A673 (cell line): ENCODE measurements around the gene LRRC4C. TPM values are rescaled to one million over a fixed set of nuclear protein-coding genes. Genes with fewer than 3 reads are reported as not detected.

Experiments used
- BruUV-seq: library from RNA; stranded (reverse); fragments of 400-500 nt; replicated peaks from 2 replicates; lab custom pipeline; 2021; lab: Mats Ljungman, UMichigan
- CTCF ChIA-PET: fragments of 300-600 bp; sonication (Branson Sonifier 250); formaldehyde crosslinking; loops from one replicate; lab custom pipeline; 2022; ENCODE audit warnings: antibody characterized with exemption; lab: Charles Lee
- POLR2A ChIA-PET: fragments of 300-600 bp; sonication (Branson Sonifier 250); formaldehyde crosslinking; loops from one replicate; lab custom pipeline; 2022; ENCODE audit warnings: antibody characterized with exemption; ENCODE audit not compliant: low non-redundant PET; lab: Charles Lee
- DNase-seq: peaks from one replicate; pipeline ENCODE4 v3.0.0-alpha.2; 2015; ENCODE audit warnings: low spot score
- H3K27ac ChIP-seq: fragments of 200-600 bp; sonication (generic); 2 replicates; pipeline ENCODE4 v1.5.1; 2016; ENCODE audit warnings: mixed run types, low read depth, mild to moderate bottlenecking, mixed read lengths, antibody characterized with exemption, low read length; ENCODE audit not compliant: poor library complexity, severe bottlenecking
- H3K27me3 ChIP-seq: fragments of 200-600 bp; sonication (generic); replicated peaks from 2 replicates; pipeline ENCODE4 v1.6.1; 2017; ENCODE audit warnings: mixed run types, low read depth, mild to moderate bottlenecking, mixed read lengths, antibody characterized with exemption, low read length; ENCODE audit not compliant: insufficient read depth, poor library complexity
- H3K36me3 ChIP-seq: fragments of 200-600 bp; sonication (generic); 2 replicates; pipeline ENCODE4 v1.6.1; 2016; ENCODE audit warnings: mixed run types, mild to moderate bottlenecking, mixed read lengths, antibody characterized with exemption, low read length; ENCODE audit not compliant: insufficient read depth, poor library complexity, severe bottlenecking
- H3K4me1 ChIP-seq: fragments of 200-600 bp; sonication (generic); 2 replicates; pipeline ENCODE4 v1.6.1; 2017; ENCODE audit warnings: mixed run types, mild to moderate bottlenecking, mixed read lengths, antibody characterized with exemption, low read length; ENCODE audit not compliant: insufficient read depth, poor library complexity, severe bottlenecking
- H3K4me3 ChIP-seq: fragments of 200-600 bp; sonication (generic); 2 replicates; pipeline ENCODE4 v1.5.1; 2016; ENCODE audit warnings: low read depth, mixed run types, mild to moderate bottlenecking, mixed read lengths, low read length; ENCODE audit not compliant: poor library complexity, severe bottlenecking
- H3K9me3 ChIP-seq: fragments of 200-600 bp; sonication (generic); 2 replicates; pipeline ENCODE4 v1.6.1; 2016; ENCODE audit warnings: mixed run types, low read depth, mild to moderate bottlenecking, mixed read lengths, antibody characterized with exemption, low read length; ENCODE audit not compliant: poor library complexity, severe bottlenecking
- CTCF ChIP-seq: fragments of 300-800, 200-600 bp; sonication (generic); conservative IDR thresholded peaks from 2 replicates; pipeline ENCODE4 v1.5.1; 2017; ENCODE audit warnings: low read depth, mild to moderate bottlenecking, antibody characterized with exemption, low read length, moderate library complexity, mixed read lengths
- EZH2 ChIP-seq: fragments of 200-600 bp; sonication (generic); IDR thresholded peaks from 2 replicates; pipeline ENCODE4 v1.6.1; 2017; ENCODE audit warnings: borderline replicate concordance, low read depth, mild to moderate bottlenecking, mixed read lengths, antibody characterized with exemption, low read length; ENCODE audit not compliant: poor library complexity, severe bottlenecking
- intact Hi-C: fragments of 100-400 bp; cut with micrococcal nuclease; formaldehyde crosslinking; loops from one replicate; pipeline ENCODE4 v1.10.0; 2022; ENCODE audit not compliant: unreplicated experiment
- total RNA-seq: library from RNA; stranded (reverse); gene quantifications from 2 replicates; pipeline ENCODE4 v1.2.3, GENCODE V29; 2021

The LRRC4C gene
- total RNA-seq, 1 experiment from 2014 or later, result 38.3 TPM

GRCh38 chr11:40401132-40401853, 1058.2 kb downstream of the LRRC4C start:
- no TSS peak for BruUV-seq
- 0 out of 2 replicates have a peak, but pooled peaks have one; percentile 29 for TF ChIP-seq CTCF
- no peak for TF ChIP-seq EZH2
- POLR2A ChIA-PET, result no interaction called here
- Histone ChIP-seq H3K9me3 (no peaks in the 10 kb centered on the region), H3K27ac (no peak overlapping the region), H3K36me3 (no peaks in the 10 kb centered on the region), H3K4me1 (peaks cover 11% of the 10 kb centered on the region), H3K27me3 (no peaks in the 10 kb centered on the region), H3K4me3 (no peak overlapping the region)
- DNase-seq, result peak; percentile 10
- CTCF ChIA-PET, result no interaction called here
- intact Hi-C loops, result no loop called here

GRCh38 chr11:40397141-40397540, 1062.3 kb downstream of the LRRC4C start:
- H3K36me3 ChIP-seq, result no peaks in the 10 kb centered on the region
- no peak overlapping the region for H3K4me3 ChIP-seq
- H3K27me3 ChIP-seq, result no peaks in the 10 kb centered on the region
- intact Hi-C loops, result no loop called here
- H3K4me1 ChIP-seq, result peaks cover 11% of the 10 kb centered on the region
- no peak for DNase-seq
- H3K9me3 ChIP-seq, result no peaks in the 10 kb centered on the region
- no peak overlapping the region for H3K27ac ChIP-seq
- CTCF ChIA-PET, result no interaction called here
- TF ChIP-seq CTCF (no peak), EZH2 (no peak)
- BruUV-seq, result no TSS peak
- POLR2A ChIA-PET, result no interaction called here

- Histone ChIP-seq H3K36me3 (no peaks in the 10 kb centered on the region), H3K4me3 (no peak overlapping the region), H3K27me3 (no peaks in the 10 kb centered on the region), H3K9me3 (no peaks in the 10 kb centered on the region), H3K27ac (no peak overlapping the region), H3K4me1 (peaks cover 11% of the 10 kb centered on the region)
- DNase-seq, result no peak
- intact Hi-C loops, result no loop called here
- POLR2A ChIA-PET, result no interaction called here
- no peak for TF ChIP-seq CTCF
- CTCF ChIA-PET, result no interaction called here
- no TSS peak for BruUV-seq
Observed at GRCh38 chr11:40393511-40393910, 1065.9 kb downstream of the LRRC4C start.
